ENCODE measurements around the gene CDC20B. TPM values are rescaled to one million over a fixed set of nuclear protein-coding genes. Genes with fewer than 3 reads are reported as not detected.

The CDC20B gene
- total and polyA plus RNA-seq, 4 donors = 0.28 TPM; not detected in 3

DNA sequence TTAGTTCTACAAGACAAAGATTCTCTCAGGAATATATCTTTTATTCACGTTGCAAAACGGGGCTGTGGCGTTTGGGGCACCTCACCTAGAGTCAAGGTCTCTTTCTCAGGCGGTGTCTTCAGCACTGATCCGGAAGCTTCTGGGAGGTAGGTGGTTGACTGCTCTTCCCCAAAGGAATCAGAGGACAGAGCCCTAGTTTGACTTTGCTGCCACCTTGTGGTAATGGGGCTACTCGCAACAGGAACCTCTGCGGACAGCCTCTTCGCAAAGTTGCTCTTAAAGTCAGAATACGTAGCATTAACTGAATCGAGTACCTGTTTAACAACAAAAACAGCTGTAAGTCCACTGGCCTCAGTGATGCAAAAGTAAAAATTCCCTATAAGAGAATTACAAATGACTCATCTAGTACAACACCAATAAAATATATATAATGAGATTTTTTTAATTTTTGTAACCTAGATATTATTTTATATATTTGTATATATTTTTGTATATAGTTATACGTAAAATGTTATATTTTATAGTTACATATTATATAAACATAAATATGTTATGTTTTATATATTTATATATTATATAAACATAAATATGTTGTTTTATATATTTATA lies 26.3 kb downstream of the CDC20B start:
- no peak overlapping the region for H3K4me3 ChIP-seq (ENCODE audit: low read depth in 1 of 3, low read length in 3 of 3)
- 7% methylated on average over 11 of the region's 11 CpGs for WGBS
- TF ChIP-seq RAD21 (IDR thresholded peaks at IDR 0.05) (peak; percentile 93 to 97), CTCF (IDR thresholded peaks at IDR 0.05; ENCODE audit: low read depth, low read length, missing input control) (peak; percentile 93), HNF4A (conservative IDR thresholded peaks at IDR 0.05) (peak; percentile 28 to 51), FOXA2 (IDR thresholded peaks at IDR 0.05) (no peak), TAF1 (conservative IDR thresholded peaks at IDR 0.05) (no peak)
- TF ChIP-seq, protein P1, sequence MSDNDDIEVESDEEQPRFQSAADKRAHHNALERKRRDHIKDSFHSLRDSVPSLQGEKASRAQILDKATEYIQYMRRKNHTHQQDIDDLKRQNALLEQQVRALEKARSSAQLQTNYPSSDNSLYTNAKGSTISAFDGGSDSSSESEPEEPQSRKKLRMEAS (IDR thresholded peaks at IDR 0.05) = no peak
- H3K36me3 ChIP-seq (ENCODE audit: control insufficient read depth in 4 of 4, insufficient read depth in 3 of 4, low read depth in 1 of 4, low read length in 3 of 4) = no peaks in the 10 kb centered on the region
- H3K27ac ChIP-seq (ENCODE audit: low read depth in 1 of 2, low read length in 2 of 2) = no peak overlapping the region
- H3K9ac ChIP-seq (ENCODE audit: low read depth in 1 of 2, low read length in 2 of 2) = no peak overlapping the region
- no peaks in the 10 kb centered on the region for H3K9me3 ChIP-seq (ENCODE audit: control insufficient read depth in 4 of 4, low read length in 3 of 4)
- H3K4me1 ChIP-seq (ENCODE audit: control insufficient read depth in 4 of 4, insufficient read depth in 4 of 4, low read length in 3 of 4) = peaks cover 0 to 4% (median 3%) of the 10 kb centered on the region in 4 donors
- no peaks in the 10 kb centered on the region for H3K27me3 ChIP-seq (ENCODE audit: control insufficient read depth in 4 of 4, insufficient read depth in 4 of 4, low read length in 3 of 4)
- peak; percentile 78 for DNase-seq (ENCODE audit: low spot score)

DNA sequence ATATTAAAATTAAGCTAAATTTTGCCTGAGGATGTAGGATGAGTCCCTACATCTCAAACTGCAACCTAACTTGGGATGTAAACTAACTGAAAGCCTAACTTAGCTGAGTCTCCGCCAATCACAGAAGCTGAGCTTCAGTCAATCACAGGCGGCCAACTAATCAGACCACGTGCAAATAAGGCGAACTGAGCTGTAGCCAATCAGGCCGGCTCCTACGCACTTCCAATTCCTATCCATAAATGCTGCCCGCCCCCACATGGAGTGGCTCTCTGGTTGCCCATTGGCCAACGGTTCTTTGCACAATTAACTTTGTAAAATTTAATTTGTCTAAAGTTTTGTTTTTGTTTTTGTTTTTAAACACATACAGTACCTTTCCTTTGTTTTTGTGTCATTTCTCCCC lies 26.9 kb downstream of the CDC20B start:
- TF ChIP-seq JUND (IDR thresholded peaks at IDR 0.05) (no peak), FOXA2 (IDR thresholded peaks at IDR 0.05) (no peak)
- 73% methylated on average over 8 of the region's 8 CpGs for WGBS
- Histone ChIP-seq H3K27ac (ENCODE audit: low read depth in 1 of 2, low read length in 2 of 2) (no peak overlapping the region), H3K9ac (ENCODE audit: low read depth in 1 of 2, low read length in 2 of 2) (no peak overlapping the region), H3K4me1 (ENCODE audit: control insufficient read depth in 4 of 4, insufficient read depth in 4 of 4, low read length in 3 of 4) (peaks cover 0 to 4% (median 3%) of the 10 kb centered on the region in 4 donors), H3K9me3 (ENCODE audit: control insufficient read depth in 4 of 4, low read length in 3 of 4) (no peaks in the 10 kb centered on the region), H3K36me3 (ENCODE audit: control insufficient read depth in 4 of 4, insufficient read depth in 3 of 4, low read depth in 1 of 4, low read length in 3 of 4) (no peaks in the 10 kb centered on the region), H3K27me3 (ENCODE audit: control insufficient read depth in 4 of 4, insufficient read depth in 4 of 4, low read length in 3 of 4) (no peaks in the 10 kb centered on the region), H3K4me3 (ENCODE audit: low read depth in 1 of 3, low read length in 3 of 3) (no peak overlapping the region)
- DNase-seq (ENCODE audit: low spot score) = no peak

- 17% methylated on average over 4 of the region's 4 CpGs for whole genome bisulfite sequencing
- Histone ChIP-seq H3K4me3 (ENCODE audit: low read depth in 1 of 3, low read length in 3 of 3) (no peak overlapping the region), H3K4me1 (ENCODE audit: control insufficient read depth in 4 of 4, insufficient read depth in 4 of 4, low read length in 3 of 4) (peaks cover 0 to 4% (median 3%) of the 10 kb centered on the region in 4 donors), H3K27me3 (ENCODE audit: control insufficient read depth in 4 of 4, insufficient read depth in 4 of 4, low read length in 3 of 4) (no peaks in the 10 kb centered on the region), H3K27ac (ENCODE audit: low read depth in 1 of 2, low read length in 2 of 2) (no peak overlapping the region), H3K36me3 (ENCODE audit: control insufficient read depth in 4 of 4, insufficient read depth in 3 of 4, low read depth in 1 of 4, low read length in 3 of 4) (no peaks in the 10 kb centered on the region), H3K9me3 (ENCODE audit: control insufficient read depth in 4 of 4, low read length in 3 of 4) (no peaks in the 10 kb centered on the region), H3K9ac (ENCODE audit: low read depth in 1 of 2, low read length in 2 of 2) (no peak overlapping the region)
- no peak for DNase-seq (ENCODE audit: low spot score)
- peak; percentile 95 for TF ChIP-seq HNF4G (IDR thresholded peaks at IDR 0.05)
- TF ChIP-seq ATF3 (IDR thresholded peaks at IDR 0.05) = no peak
- peak in 1 of 2 donors; percentile 21 for TF ChIP-seq RXRA (IDR thresholded peaks at IDR 0.05)
- TF ChIP-seq SP1 (IDR thresholded peaks at IDR 0.05) = peak; percentile 77
- peak; percentile 97 to 98 for TF ChIP-seq HNF4A (conservative IDR thresholded peaks at IDR 0.05)
- TF ChIP-seq JUND (IDR thresholded peaks at IDR 0.05) = peak; percentile 11 to 27
- no peak for TF ChIP-seq ZBTB33 (IDR thresholded peaks at IDR 0.05)
These were observed 29.4 kb downstream of the CDC20B start for GRCh38 chr5:55143624-55144023.

Measured in liver (tissue), 9 donors.